Stimulated activated CD8-positive, alpha-beta memory T cell treated with anti-CD3 and anti-CD28 coated beads, Interleukin-2, amount 100 ng/mL, for 48 hours (primary cell): ENCODE results near the gene C20orf144.
A peak's percentile ranks its signal among the peaks of the same experiment; 100 is the strongest.

ENCODE experiments used
- DNase-seq, 2 donors: peaks; one replicate each; pipeline ENCODE4 v3.0.0-alpha.2; 2020; ENCODE audit warnings: low read depth in 2 of 2

Gene C20orf144

GRCh38 chr20:33650111-33650752 lies 11.9 kb upstream of the C20orf144 start:
- no peak for DNase-seq

- no peak for DNase-seq
These were observed 11.2 kb upstream of the C20orf144 start for GRCh38 chr20:33650753-33651561.

- DNase-seq = no peak
These were observed 10.5 kb upstream of the C20orf144 start for GRCh38 chr20:33651562-33652048.

GRCh38 chr20:33653218-33653899 lies 8.8 kb upstream of the C20orf144 start:
- peak in 1 of 2 donors; percentile 35 for DNase-seq

GRCh38 chr20:33653900-33654596 lies 8.1 kb upstream of the C20orf144 start:
- no peak for DNase-seq

- no peak for DNase-seq
These were observed 7.4 kb upstream of the C20orf144 start for GRCh38 chr20:33654680-33655161.

GRCh38 chr20:33655164-33655563 lies 7.0 kb upstream of the C20orf144 start:
- DNase-seq = no peak

GRCh38 chr20:33656010-33656782 lies 5.9 kb upstream of the C20orf144 start:
- no peak for DNase-seq

GRCh38 chr20:33656783-33657703 lies 5.1 kb upstream of the C20orf144 start:
- DNase-seq = no peak

GRCh38 chr20:33657704-33658095 lies 4.4 kb upstream of the C20orf144 start:
- no peak for DNase-seq

- DNase-seq = no peak
These were observed 3.6 kb upstream of the C20orf144 start for GRCh38 chr20:33658510-33658909.

- DNase-seq = no peak
These were observed 3.2 kb upstream of the C20orf144 start for GRCh38 chr20:33658929-33659328.

GRCh38 chr20:33659341-33660034 lies 2.6 kb upstream of the C20orf144 start:
- no peak for DNase-seq

GRCh38 chr20:33660035-33660684 lies 2.0 kb upstream of the C20orf144 start:
- DNase-seq = no peak

- no peak for DNase-seq
These were observed 1.5 kb upstream of the C20orf144 start for GRCh38 chr20:33660685-33661058.

- peak; percentile 77 to 85 for DNase-seq
These were observed 1.3 kb downstream of the C20orf144 start for GRCh38 chr20:33663161-33664084.

- no peak for DNase-seq
These were observed 2.1 kb downstream of the C20orf144 start for GRCh38 chr20:33664085-33664761.
